ENCODE measurements around the gene CALD1.
A peak's percentile ranks its signal among the peaks of the same experiment; 100 is the strongest.

Gene CALD1

GRCh38 chr7:134829380-134829986, 50.0 kb downstream of the CALD1 start:
- no peak for DNase-seq

- no peak for DNase-seq
Observed at GRCh38 chr7:134831862-134832261, 52.4 kb downstream of the CALD1 start.

GRCh38 chr7:134832367-134832766, 52.9 kb downstream of the CALD1 start:
- DNase-seq, result no peak

GRCh38 chr7:134834689-134835462, 55.4 kb downstream of the CALD1 start:
- no peak for DNase-seq

- DNase-seq, result no peak
Observed at GRCh38 chr7:134835463-134835823, 56.0 kb downstream of the CALD1 start.

DNA sequence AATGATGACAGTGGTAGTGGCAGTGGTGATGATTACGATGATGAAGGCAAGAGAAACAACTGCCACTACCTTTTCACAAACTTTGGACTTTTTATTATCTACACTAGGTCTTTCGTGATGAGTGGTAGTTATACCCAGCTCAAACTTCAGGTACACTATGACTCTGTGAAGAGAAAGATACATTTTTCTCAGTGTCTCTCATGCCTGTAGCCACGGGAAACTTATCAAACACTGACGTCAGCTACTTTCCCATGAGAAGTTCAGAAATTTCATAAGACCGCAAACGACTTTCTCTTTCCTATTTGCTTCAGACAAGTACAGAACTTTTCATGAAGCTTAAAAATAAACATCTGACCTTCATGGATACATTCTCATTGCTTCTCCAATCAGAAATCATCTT, 57.0 kb downstream of the CALD1 start:
- no peak for DNase-seq

- no peak for DNase-seq
Observed at GRCh38 chr7:134839298-134839697, 59.9 kb downstream of the CALD1 start.

GRCh38 chr7:134842062-134842461, 62.6 kb downstream of the CALD1 start:
- DNase-seq, result no peak

- no peak for DNase-seq
Observed at GRCh38 chr7:134842886-134843430, 63.5 kb downstream of the CALD1 start.

- DNase-seq, result no peak
Observed at GRCh38 chr7:134844200-134844599, 64.8 kb downstream of the CALD1 start.

DNA sequence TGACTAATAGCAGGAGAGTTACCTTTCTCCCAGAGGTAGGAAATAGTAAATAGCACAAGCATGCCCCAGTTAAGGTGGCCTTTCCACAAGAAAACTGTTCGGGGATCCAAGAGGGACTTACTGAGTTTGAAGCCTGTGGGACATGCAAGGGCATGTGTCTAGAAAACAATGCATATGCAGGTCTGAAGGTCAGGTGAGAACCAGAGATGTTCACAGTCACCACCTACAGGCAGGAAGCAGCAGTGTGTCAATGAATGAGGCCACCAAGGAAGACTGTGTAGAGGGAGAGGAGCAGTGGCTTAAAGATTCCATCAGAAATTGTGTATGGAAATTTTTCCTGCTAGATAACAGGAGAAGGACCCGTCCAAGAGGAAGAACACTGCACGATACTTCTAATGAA, 66.0 kb downstream of the CALD1 start:
- DNase-seq, result no peak

GRCh38 chr7:134847851-134848588, 68.6 kb downstream of the CALD1 start:
- DNase-seq, result no peak

GRCh38 chr7:134850066-134850465, 70.6 kb downstream of the CALD1 start:
- DNase-seq, result no peak

DNA sequence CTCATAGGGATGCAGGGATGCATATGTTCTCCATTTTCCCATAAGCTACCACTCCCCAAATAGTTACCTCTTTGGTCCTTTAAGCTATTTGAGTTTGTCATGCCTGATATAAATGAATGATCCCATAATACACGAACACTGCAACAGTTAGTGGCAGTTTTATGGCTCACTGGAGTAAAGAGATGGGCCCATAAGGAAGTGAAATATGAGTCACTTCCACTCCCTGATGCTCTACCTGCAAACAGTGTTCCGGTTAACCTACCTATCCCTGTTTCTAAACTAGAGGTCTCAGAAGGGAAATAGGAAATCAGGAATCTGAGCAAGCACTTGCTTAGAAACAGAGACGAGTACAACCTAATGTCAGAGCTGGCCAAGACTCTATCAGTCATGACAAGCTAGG, 71.7 kb downstream of the CALD1 start:
- no peak for DNase-seq

GRCh38 chr7:134852625-134853024, 73.2 kb downstream of the CALD1 start:
- no peak for DNase-seq

DNA sequence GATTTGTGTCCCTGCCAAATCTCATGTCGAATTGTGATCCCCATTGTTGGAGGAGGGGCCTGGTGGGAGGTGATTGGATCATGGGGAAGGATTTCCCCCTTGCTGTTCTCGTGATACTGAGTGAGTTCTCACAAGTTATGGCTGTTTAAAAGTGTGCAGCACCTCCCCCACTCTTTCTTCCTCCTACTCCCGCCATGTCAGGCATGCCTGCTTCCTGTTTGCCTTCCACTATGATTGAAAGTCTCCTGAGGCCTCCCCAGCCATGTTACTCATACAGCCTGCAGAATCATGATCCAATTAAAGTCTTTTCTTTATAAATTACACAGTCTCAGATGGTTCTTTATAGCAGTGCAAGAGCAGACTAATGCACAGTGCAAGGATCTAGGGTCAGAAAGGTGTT, 75.4 kb downstream of the CALD1 start:
- DNase-seq, result no peak

DNA sequence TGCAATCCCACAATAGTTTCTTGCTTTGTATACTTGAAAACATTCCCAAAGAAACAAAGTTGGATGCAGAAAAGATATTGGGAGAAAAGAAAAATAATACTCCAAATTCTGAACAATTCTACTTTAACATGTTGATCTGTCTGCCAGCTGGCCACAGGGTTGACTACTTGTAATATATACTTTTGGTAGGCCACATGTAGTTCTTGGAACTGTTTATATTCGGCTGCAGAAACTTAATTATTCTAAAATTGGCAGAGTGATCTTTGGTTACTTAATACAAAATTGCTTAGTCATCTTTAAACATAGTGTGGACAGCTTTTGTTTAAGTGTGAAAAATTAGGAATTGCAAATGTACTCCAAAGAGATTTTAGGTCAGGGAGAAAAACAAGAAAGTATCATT, 76.0 kb downstream of the CALD1 start:
- no peak for DNase-seq

DNA sequence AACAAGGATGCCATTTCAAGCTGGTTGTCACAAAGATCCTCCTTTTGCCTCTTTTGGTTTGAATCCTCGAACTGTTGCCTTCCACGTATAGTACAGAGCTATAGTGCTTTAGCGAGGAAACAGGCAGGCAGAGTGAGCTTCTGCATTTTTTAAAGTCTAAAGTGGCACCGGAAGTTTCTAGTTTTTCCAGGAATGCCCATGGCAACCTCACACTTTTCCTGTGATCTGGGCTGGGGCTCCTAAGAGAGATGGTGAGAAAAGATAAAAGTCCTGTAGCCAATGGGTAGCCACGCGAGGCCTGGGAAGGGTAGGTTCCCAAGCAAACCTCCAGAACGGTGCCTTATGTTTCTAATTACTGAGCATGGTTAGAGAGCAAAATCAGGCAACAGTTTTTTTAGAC, 76.7 kb downstream of the CALD1 start:
- DNase-seq, result no peak

- DNase-seq, result no peak
Observed at GRCh38 chr7:134856691-134857090, 77.3 kb downstream of the CALD1 start.

DNA sequence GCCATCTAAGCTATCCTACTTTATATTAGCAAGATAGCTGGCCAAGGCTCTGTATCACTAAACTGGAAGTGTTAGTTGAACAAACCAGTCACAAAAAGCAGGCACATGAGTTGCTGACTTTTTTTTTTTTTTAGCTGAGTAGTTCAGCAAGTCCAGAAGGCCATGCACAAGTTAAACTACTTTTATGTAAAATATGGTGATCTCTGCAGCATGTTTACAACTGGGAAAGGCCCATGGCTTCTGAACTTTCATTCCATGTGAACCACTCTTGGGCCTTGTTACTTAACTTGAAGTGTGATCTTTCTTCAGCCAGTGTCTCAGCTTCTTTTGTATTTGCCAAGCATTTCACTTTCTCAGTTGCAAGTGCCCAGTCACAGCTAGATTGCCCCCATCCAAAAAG, 78.5 kb downstream of the CALD1 start:
- no peak for DNase-seq

- no peak for DNase-seq
Observed at GRCh38 chr7:134859783-134860182, 80.3 kb downstream of the CALD1 start.

DNA sequence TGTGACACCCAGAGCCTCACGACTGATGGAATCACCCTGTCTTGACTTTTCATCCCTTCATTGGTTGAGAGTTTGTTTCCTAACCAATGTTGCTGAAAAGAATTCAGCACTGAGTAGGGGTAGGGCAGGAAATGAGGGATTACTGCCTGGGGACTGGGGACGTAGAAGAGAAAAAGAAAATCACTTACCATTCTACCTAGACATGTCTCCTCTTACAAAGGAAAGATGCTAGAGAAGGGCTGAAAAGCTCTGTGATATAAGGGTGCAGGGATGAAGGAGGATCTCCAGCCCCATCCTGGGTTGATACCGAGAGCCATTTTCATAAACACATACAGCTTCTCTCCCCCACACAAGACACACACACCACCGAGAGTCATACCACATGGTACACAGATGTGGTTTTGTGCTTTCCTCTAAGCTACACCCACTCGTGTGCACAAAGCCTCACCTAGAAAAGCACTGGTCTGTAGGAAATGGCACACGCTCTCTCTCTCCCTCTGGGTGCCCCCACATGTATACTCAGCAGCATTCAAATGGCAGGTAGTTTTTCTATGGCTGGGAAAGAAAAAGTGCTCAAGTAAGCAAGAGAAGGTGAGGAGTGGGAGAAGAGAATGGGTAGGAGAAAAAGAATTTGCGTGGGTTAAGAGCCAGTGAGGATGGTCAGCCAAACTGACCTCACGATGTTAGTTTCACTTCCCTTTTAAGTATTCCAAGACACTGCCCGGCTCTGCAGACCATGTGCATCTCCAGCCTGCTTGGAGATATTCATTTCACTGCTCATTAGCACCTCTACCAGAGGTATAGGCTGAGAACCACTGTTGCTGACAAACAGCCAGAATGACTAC, 85.8 kb downstream of the CALD1 start:
- peak; percentile 40 for DNase-seq

DNA sequence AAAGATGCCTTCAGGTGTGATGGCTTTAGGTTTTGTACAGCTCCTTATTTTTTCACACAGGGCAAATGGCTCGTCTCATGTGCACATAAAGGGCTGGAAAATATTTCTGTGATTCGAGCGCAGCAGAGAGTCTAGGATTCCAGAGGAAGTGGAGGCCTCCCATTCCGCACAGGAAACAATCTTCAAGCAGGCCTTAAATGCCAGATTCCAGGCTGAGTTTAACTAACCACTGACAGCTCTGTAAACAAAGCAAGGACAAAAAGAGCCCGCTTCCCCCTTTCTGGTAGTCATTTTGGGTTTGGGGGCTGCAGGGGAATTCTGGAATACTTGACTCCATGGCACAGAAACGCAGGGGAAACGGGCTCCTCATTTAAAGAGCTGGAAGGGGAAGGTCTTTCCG, 87.2 kb downstream of the CALD1 start:
- no peak for DNase-seq
